ENCODE measurements around the gene STAG2.

STAG2 gene

GRCh38 chrX:123994730-123995129, 33.2 kb downstream of the STAG2 start:
- peaks cover 29% of the 10 kb centered on the region for H3K4me1 ChIP-seq (ENCODE audit: control insufficient read depth, insufficient read depth, low read length)

GRCh38 chrX:124001581-124001980, 40.1 kb downstream of the STAG2 start:
- no peaks in the 10 kb centered on the region for H3K27me3 ChIP-seq (ENCODE audit: control insufficient read depth, insufficient read depth, low read length)
- no peak overlapping the region for H3K27ac ChIP-seq (ENCODE audit: low read depth, low read length)
- H3K4me1 ChIP-seq (ENCODE audit: control insufficient read depth, insufficient read depth, low read length), result 0 out of 2 replicates have a peak, but pooled peaks cover 4% of the 10 kb centered on the region
- no peak overlapping the region for H3K4me3 ChIP-seq (ENCODE audit: low read depth, low read length)
- no peak overlapping the region for H3K9ac ChIP-seq (ENCODE audit: low read depth, low read length)
- 0 out of 2 replicates have a peak, but pooled peaks cover 4% of the 10 kb centered on the region for H3K36me3 ChIP-seq (ENCODE audit: control insufficient read depth, insufficient read depth, low read length)
- no peaks in the 10 kb centered on the region for H3K9me3 ChIP-seq (ENCODE audit: control insufficient read depth, insufficient read depth, low read length)

More at GRCh38 chrX:123994730-123995129, 33.2 kb downstream of the STAG2 start:
- Histone ChIP-seq H3K4me3 (ENCODE audit: low read depth, low read length) (no peak overlapping the region), H3K9ac (ENCODE audit: low read depth, low read length) (no peak overlapping the region), H3K36me3 (ENCODE audit: control insufficient read depth, insufficient read depth, low read length) (no peaks in the 10 kb centered on the region), H3K27ac (ENCODE audit: low read depth, low read length) (no peak overlapping the region), H3K27me3 (ENCODE audit: control insufficient read depth, insufficient read depth, low read length) (no peaks in the 10 kb centered on the region), H3K9me3 (ENCODE audit: control insufficient read depth, insufficient read depth, low read length) (no peaks in the 10 kb centered on the region)

GRCh38 chrX:124005228-124005627, 43.7 kb downstream of the STAG2 start:
- no peak overlapping the region for H3K27ac ChIP-seq (ENCODE audit: low read depth, low read length)
- no peaks in the 10 kb centered on the region for H3K9me3 ChIP-seq (ENCODE audit: control insufficient read depth, insufficient read depth, low read length)
- 0 out of 2 replicates have a peak, but pooled peaks cover 4% of the 10 kb centered on the region for H3K36me3 ChIP-seq (ENCODE audit: control insufficient read depth, insufficient read depth, low read length)
- no peak overlapping the region for H3K9ac ChIP-seq (ENCODE audit: low read depth, low read length)
- no peaks in the 10 kb centered on the region for H3K27me3 ChIP-seq (ENCODE audit: control insufficient read depth, insufficient read depth, low read length)
- no peak overlapping the region for H3K4me3 ChIP-seq (ENCODE audit: low read depth, low read length)
- 0 out of 2 replicates have a peak, but pooled peaks cover 4% of the 10 kb centered on the region for H3K4me1 ChIP-seq (ENCODE audit: control insufficient read depth, insufficient read depth, low read length)

GRCh38 chrX:124010157-124010556, 48.7 kb downstream of the STAG2 start:
- no peaks in the 10 kb centered on the region for H3K27me3 ChIP-seq (ENCODE audit: control insufficient read depth, insufficient read depth, low read length)
- no peaks in the 10 kb centered on the region for H3K36me3 ChIP-seq (ENCODE audit: control insufficient read depth, insufficient read depth, low read length)
- H3K9ac ChIP-seq (ENCODE audit: low read depth, low read length), result no peak overlapping the region
- H3K9me3 ChIP-seq (ENCODE audit: control insufficient read depth, insufficient read depth, low read length), result no peaks in the 10 kb centered on the region
- H3K27ac ChIP-seq (ENCODE audit: low read depth, low read length), result no peak overlapping the region
- 0 out of 2 replicates have a peak, but pooled peaks cover 4% of the 10 kb centered on the region for H3K4me1 ChIP-seq (ENCODE audit: control insufficient read depth, insufficient read depth, low read length)
- H3K4me3 ChIP-seq (ENCODE audit: low read depth, low read length), result no peak overlapping the region

GRCh38 chrX:124010566-124010965, 49.1 kb downstream of the STAG2 start:
- H3K27ac ChIP-seq (ENCODE audit: low read depth, low read length), result no peak overlapping the region
- no peak overlapping the region for H3K4me3 ChIP-seq (ENCODE audit: low read depth, low read length)
- H3K9ac ChIP-seq (ENCODE audit: low read depth, low read length), result no peak overlapping the region
- H3K9me3 ChIP-seq (ENCODE audit: control insufficient read depth, insufficient read depth, low read length), result no peaks in the 10 kb centered on the region
- no peaks in the 10 kb centered on the region for H3K27me3 ChIP-seq (ENCODE audit: control insufficient read depth, insufficient read depth, low read length)
- H3K4me1 ChIP-seq (ENCODE audit: control insufficient read depth, insufficient read depth, low read length), result 0 out of 2 replicates have a peak, but pooled peaks cover 4% of the 10 kb centered on the region
- H3K36me3 ChIP-seq (ENCODE audit: control insufficient read depth, insufficient read depth, low read length), result no peaks in the 10 kb centered on the region

- H3K9ac ChIP-seq (ENCODE audit: low read depth, low read length), result no peak overlapping the region
- no peaks in the 10 kb centered on the region for H3K9me3 ChIP-seq (ENCODE audit: control insufficient read depth, insufficient read depth, low read length)
- H3K27ac ChIP-seq (ENCODE audit: low read depth, low read length), result no peak overlapping the region
These were observed 54.2 kb downstream of the STAG2 start for GRCh38 chrX:124015721-124016120.

GRCh38 chrX:124016825-124017224, 55.3 kb downstream of the STAG2 start:
- no peaks in the 10 kb centered on the region for H3K4me1 ChIP-seq (ENCODE audit: control insufficient read depth, insufficient read depth, low read length)
- no peak overlapping the region for H3K27ac ChIP-seq (ENCODE audit: low read depth, low read length)

More at GRCh38 chrX:124015721-124016120, 54.2 kb downstream of the STAG2 start:
- Histone ChIP-seq H3K4me1 (ENCODE audit: control insufficient read depth, insufficient read depth, low read length) (no peaks in the 10 kb centered on the region), H3K27me3 (ENCODE audit: control insufficient read depth, insufficient read depth, low read length) (no peaks in the 10 kb centered on the region), H3K4me3 (ENCODE audit: low read depth, low read length) (no peak overlapping the region), H3K36me3 (ENCODE audit: control insufficient read depth, insufficient read depth, low read length) (no peaks in the 10 kb centered on the region)

GRCh38 chrX:124018023-124018422, 56.5 kb downstream of the STAG2 start:
- H3K27ac ChIP-seq (ENCODE audit: low read depth, low read length), result no peak overlapping the region
- H3K9me3 ChIP-seq (ENCODE audit: control insufficient read depth, insufficient read depth, low read length), result no peaks in the 10 kb centered on the region
- H3K4me3 ChIP-seq (ENCODE audit: low read depth, low read length), result no peak overlapping the region
- no peak overlapping the region for H3K9ac ChIP-seq (ENCODE audit: low read depth, low read length)
- H3K27me3 ChIP-seq (ENCODE audit: control insufficient read depth, insufficient read depth, low read length), result no peaks in the 10 kb centered on the region
- H3K36me3 ChIP-seq (ENCODE audit: control insufficient read depth, insufficient read depth, low read length), result peaks cover 8% of the 10 kb centered on the region
- no peaks in the 10 kb centered on the region for H3K4me1 ChIP-seq (ENCODE audit: control insufficient read depth, insufficient read depth, low read length)

More at GRCh38 chrX:124016825-124017224, 55.3 kb downstream of the STAG2 start:
- no peaks in the 10 kb centered on the region for H3K27me3 ChIP-seq (ENCODE audit: control insufficient read depth, insufficient read depth, low read length)
- H3K9ac ChIP-seq (ENCODE audit: low read depth, low read length), result no peak overlapping the region
- no peak overlapping the region for H3K4me3 ChIP-seq (ENCODE audit: low read depth, low read length)
- no peaks in the 10 kb centered on the region for H3K36me3 ChIP-seq (ENCODE audit: control insufficient read depth, insufficient read depth, low read length)
- H3K9me3 ChIP-seq (ENCODE audit: control insufficient read depth, insufficient read depth, low read length), result no peaks in the 10 kb centered on the region

- no peak overlapping the region for H3K9ac ChIP-seq (ENCODE audit: low read depth, low read length)
- peaks cover 62% of the 10 kb centered on the region for H3K36me3 ChIP-seq (ENCODE audit: control insufficient read depth, insufficient read depth, low read length)
These were observed 62.3 kb downstream of the STAG2 start for GRCh38 chrX:124023838-124024238.

GRCh38 chrX:124026529-124026928, 65.0 kb downstream of the STAG2 start:
- Histone ChIP-seq H3K9ac (ENCODE audit: low read depth, low read length) (no peak overlapping the region), H3K36me3 (ENCODE audit: control insufficient read depth, insufficient read depth, low read length) (peaks cover 78% of the 10 kb centered on the region)

More at GRCh38 chrX:124023838-124024238, 62.3 kb downstream of the STAG2 start:
- H3K27me3 ChIP-seq (ENCODE audit: control insufficient read depth, insufficient read depth, low read length), result no peaks in the 10 kb centered on the region
- no peak overlapping the region for H3K27ac ChIP-seq (ENCODE audit: low read depth, low read length)
- H3K4me3 ChIP-seq (ENCODE audit: low read depth, low read length), result no peak overlapping the region
- no peaks in the 10 kb centered on the region for H3K4me1 ChIP-seq (ENCODE audit: control insufficient read depth, insufficient read depth, low read length)
- H3K9me3 ChIP-seq (ENCODE audit: control insufficient read depth, insufficient read depth, low read length), result no peaks in the 10 kb centered on the region

GRCh38 chrX:124028182-124028581, 66.7 kb downstream of the STAG2 start:
- no peak overlapping the region for H3K9ac ChIP-seq (ENCODE audit: low read depth, low read length)
- H3K4me3 ChIP-seq (ENCODE audit: low read depth, low read length), result no peak overlapping the region
- H3K4me1 ChIP-seq (ENCODE audit: control insufficient read depth, insufficient read depth, low read length), result no peaks in the 10 kb centered on the region
- no peaks in the 10 kb centered on the region for H3K9me3 ChIP-seq (ENCODE audit: control insufficient read depth, insufficient read depth, low read length)
- H3K27ac ChIP-seq (ENCODE audit: low read depth, low read length), result no peak overlapping the region
- H3K27me3 ChIP-seq (ENCODE audit: control insufficient read depth, insufficient read depth, low read length), result no peaks in the 10 kb centered on the region
- peaks cover 83% of the 10 kb centered on the region for H3K36me3 ChIP-seq (ENCODE audit: control insufficient read depth, insufficient read depth, low read length)

More at GRCh38 chrX:124026529-124026928, 65.0 kb downstream of the STAG2 start:
- H3K27ac ChIP-seq (ENCODE audit: low read depth, low read length), result no peak overlapping the region
- H3K9me3 ChIP-seq (ENCODE audit: control insufficient read depth, insufficient read depth, low read length), result no peaks in the 10 kb centered on the region
- no peak overlapping the region for H3K4me3 ChIP-seq (ENCODE audit: low read depth, low read length)
- no peaks in the 10 kb centered on the region for H3K4me1 ChIP-seq (ENCODE audit: control insufficient read depth, insufficient read depth, low read length)
- H3K27me3 ChIP-seq (ENCODE audit: control insufficient read depth, insufficient read depth, low read length), result no peaks in the 10 kb centered on the region

Data from HUES48 (cell line).